Sigmoid colon (tissue), 7 donors: ENCODE measurements around the gene SSTR5. TPM values are rescaled to one million over a fixed set of nuclear protein-coding genes. Genes with fewer than 3 reads are reported as not detected.
"Not testable (repeated sequence)": the region's sequence is repeated elsewhere in the genome, so short reads cannot be mapped to it uniquely, and the experiment has no call there.

ENCODE experiments used
- DNase-seq: peaks from one replicate; pipeline ENCODE4 v3.0.0-alpha.2; 2019
- H3K27ac ChIP-seq, 4 donors: fragments of 200-600 bp; sonication (generic); one replicate each; pipeline ENCODE4 v1.5.1; 2016 to 2019; ENCODE audit warnings: mild to moderate bottlenecking in 1 of 4
- H3K27me3 ChIP-seq, 3 donors: fragments of 200-600 bp; sonication (generic); one replicate each; pipeline ENCODE4 v1.5.1; 2019; ENCODE audit warnings: mild to moderate bottlenecking in 1 of 3
- H3K36me3 ChIP-seq, 4 donors: fragments of 200-600 bp; sonication (generic); one replicate each; pipeline ENCODE4 v1.5.1; 2016 to 2019
- H3K4me1 ChIP-seq, 4 donors: fragments of 200-600 bp; sonication (generic); one replicate each; pipeline ENCODE4 v1.5.1; 2017 to 2019
- H3K4me3 ChIP-seq, 4 donors: fragments of 200-600 bp; sonication (generic); one replicate each; pipeline ENCODE4 v1.5.1; 2017 to 2019; ENCODE audit warnings: mild to moderate bottlenecking in 2 of 4, moderate library complexity in 1 of 4
- H3K9me3 ChIP-seq, 4 donors: fragments of 200-600 bp in 3 of 4; sonication (generic) in 3 of 4; one replicate each; pipeline versions ENCODE4 v1.5.1 to v1.6.1; 2013 to 2019
- CTCF ChIP-seq, 4 experiments: fragments of 450-650 bp in 3 of 4; fragments of 200-600 bp in 1 of 4; IDR thresholded peaks; one replicate each; pipeline ENCODE4 v1.5.1; 2016 to 2019; ENCODE audit warnings: antibody characterized with exemption in 4 of 4, mild to moderate bottlenecking in 3 of 4, moderate library complexity in 2 of 4
- EP300 ChIP-seq, 4 donors: sonication (generic); formaldehyde crosslinking; IDR thresholded peaks; one replicate each; pipeline ENCODE4 v1.6.1; 2017; ENCODE audit warnings: antibody characterized with exemption in 4 of 4
- POLR2A ChIP-seq, 2 donors: fragments of 450-650 bp; IDR thresholded peaks; one replicate each; pipeline ENCODE4 v1.6.1; 2016; ENCODE audit warnings: antibody characterized with exemption in 2 of 2, mild to moderate bottlenecking in 2 of 2, moderate library complexity in 2 of 2
- POLR2AphosphoS5 ChIP-seq, 4 donors: sonication (generic); formaldehyde crosslinking; IDR thresholded peaks; one replicate each; pipeline ENCODE4 v1.6.1; 2017; ENCODE audit warnings: antibody characterized with exemption in 4 of 4
- WGBS, 2 donors: extraction: QIAGEN DNeasy Blood & Tissue Kit; methylation state at CpG; one replicate each; pipeline ENCODE4 v1.1.7; 2013; 5-methylcytosine and 5-hydroxymethylcytosine counted together
- intact Hi-C: fragments of 100-400 bp; cut with DNase I; formaldehyde crosslinking; loops from one replicate; pipeline ENCODE4 v1.15.1; 2023
- polyA plus RNA-seq, 3 donors: library from polyadenylated mRNA; stranded (reverse); fragments of 200-250 nt; gene quantifications; one replicate each; pipeline ENCODE4 v1.2.3, GENCODE V29; 2013
- total RNA-seq, 4 donors: library from RNA; depleted of rRNA; stranded (reverse); fragments of >200 nt; gene quantifications; one replicate each; pipeline ENCODE4 v1.1.0, GENCODE V29; 2016
- donor health status: healthy with polysubstance abuse.
- donor health status: Bipolar disorder and iron deficiency.
- donor health status: healthy.

The SSTR5 gene
- total RNA-seq (not detected), polyA plus RNA-seq (under 1 TPM in 1 of 3 donors, not detected in 2; 0.04 TPM)

GRCh38 chr16:1072526-1073261 lies at the start of gene SSTR5:
Gene SSTR5 (plus strand): TSS chr16:1072747. CDS start chr16:1078869, 6,122 bp downstream.
- no peak within 1 kb of the TSS for H3K4me3 ChIP-seq
- intact Hi-C loops = no loop called here
- WGBS, 2 donors = 11 to 16% methylated on average over 59 of the region's 59 CpGs
- H3K4me1 ChIP-seq = no peaks in the 10 kb centered on the region
- no peaks in the 10 kb centered on the region for H3K36me3 ChIP-seq
- no peak for DNase-seq
- peaks cover 37 to 95% (median 85%) of the 10 kb centered on the region in 3 donors for H3K27me3 ChIP-seq
- no peaks in the 10 kb centered on the region for H3K9me3 ChIP-seq
- TF ChIP-seq POLR2AphosphoS5 (IDR thresholded peaks at IDR 0.05) (no peak), EP300 (IDR thresholded peaks at IDR 0.05) (no peak), CTCF (IDR thresholded peaks at IDR 0.05) (no peak), POLR2A (IDR thresholded peaks at IDR 0.05) (no peak)
- no peak within 1 kb of the TSS for H3K27ac ChIP-seq

DNA sequence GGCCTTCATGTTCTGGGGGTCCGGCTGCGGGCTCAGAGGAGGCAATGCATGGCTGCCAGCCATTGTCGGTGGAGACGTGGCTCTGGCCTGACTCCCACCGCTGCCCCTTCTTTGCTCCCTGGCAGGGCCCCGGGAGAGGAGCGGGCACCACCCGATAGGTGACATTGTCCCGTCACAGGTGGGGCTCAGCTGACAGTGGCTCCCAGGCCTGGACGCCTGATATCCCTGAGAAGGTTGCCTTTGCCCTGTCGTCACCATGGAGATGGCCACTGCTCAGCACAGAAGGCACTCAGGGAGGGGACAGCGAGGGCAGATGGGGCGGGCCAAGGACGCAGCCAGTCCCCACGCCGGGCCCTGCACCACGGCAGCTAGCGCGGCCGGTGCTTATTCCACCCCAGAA lies 48.4 kb upstream of the SSTR5 start:
- TF ChIP-seq EP300 (IDR thresholded peaks at IDR 0.05) = no peak
- TF ChIP-seq POLR2AphosphoS5 (IDR thresholded peaks at IDR 0.05) = no peak
- no peak for TF ChIP-seq CTCF (IDR thresholded peaks at IDR 0.05)
- no peak for TF ChIP-seq POLR2A (IDR thresholded peaks at IDR 0.05)
- peaks cover 9 to 70% (median 29%) of the 10 kb centered on the region in 3 donors for H3K27me3 ChIP-seq

GRCh38 chr16:1025183-1025809 lies 47.3 kb upstream of the SSTR5 start:
- H3K4me3 ChIP-seq, DNase-seq, H3K4me1 ChIP-seq, H3K36me3 ChIP-seq, intact Hi-C loops, H3K9me3 ChIP-seq, H3K27ac ChIP-seq: not testable (repeated sequence)
- peaks cover 9 to 71% (median 30%) of the 10 kb centered on the region in 3 donors for H3K27me3 ChIP-seq
- WGBS, 2 donors = 73 to 74% methylated on average over 24 of the region's 24 CpGs

More for the DNA sequence above, 48.4 kb upstream of the SSTR5 start:
- H3K36me3 ChIP-seq = no peaks in the 10 kb centered on the region
- H3K27ac ChIP-seq = no peak overlapping the region
- WGBS, 2 donors = 48 to 72% methylated on average over 20 of the region's 20 CpGs
- no peak for DNase-seq
- intact Hi-C loops = no loop called here
- H3K9me3 ChIP-seq = no peaks in the 10 kb centered on the region
- no peak overlapping the region for H3K4me3 ChIP-seq
- H3K4me1 ChIP-seq = no peaks in the 10 kb centered on the region

GRCh38 chr16:1026057-1026783 lies 46.3 kb upstream of the SSTR5 start:
- H3K4me1 ChIP-seq = no peaks in the 10 kb centered on the region
- intact Hi-C loops = no loop called here
- no peak for TF ChIP-seq POLR2A (IDR thresholded peaks at IDR 0.05)
- TF ChIP-seq CTCF (IDR thresholded peaks at IDR 0.05) = no peak
- no peak for TF ChIP-seq POLR2AphosphoS5 (IDR thresholded peaks at IDR 0.05)
- no peak for TF ChIP-seq EP300 (IDR thresholded peaks at IDR 0.05)
- DNase-seq = no peak
- 75 to 77% methylated on average over 35 of the region's 35 CpGs for WGBS, 2 donors
- no peak overlapping the region for H3K27ac ChIP-seq
- H3K4me3 ChIP-seq = no peak overlapping the region
- no peaks in the 10 kb centered on the region for H3K9me3 ChIP-seq
- H3K36me3 ChIP-seq = no peaks in the 10 kb centered on the region
- peaks cover 9 to 71% (median 29%) of the 10 kb centered on the region in 3 donors for H3K27me3 ChIP-seq
